Testis (tissue), 2 donors: Measurements from ENCODE around the gene TLX2.

Experiments
- CTCF ChIP-seq, 3 experiments: fragments of 450-650 bp in 2 of 3; fragments of 200-600 bp in 1 of 3; sonication (generic) in 1 of 3; IDR thresholded peaks; one replicate each; pipeline ENCODE4 v1.5.1; 2016 to 2019; ENCODE audit warnings: antibody characterized with exemption in 3 of 3, mild to moderate bottlenecking in 2 of 3, moderate library complexity in 1 of 3
- POLR2A ChIP-seq: fragments of 450-650 bp; IDR thresholded peaks from one replicate; pipeline ENCODE4 v1.6.1; 2017; ENCODE audit warnings: antibody characterized with exemption, mild to moderate bottlenecking, moderate library complexity

GRCh38 chr2:74562126-74562775 is 48.0 kb downstream of the TLX2 start:
- TF ChIP-seq CTCF (IDR thresholded peaks at IDR 0.05): no peak
- no peak for TF ChIP-seq POLR2A
